Ishikawa (cell line): ENCODE measurements around the gene OLFML1.

Source experiments
- CEBPB ChIP-seq: IDR thresholded peaks from 2 replicates; pipeline ENCODE4 v1.6.1; 2012
- CREB1 ChIP-seq: IDR thresholded peaks from 2 replicates; pipeline ENCODE4 v1.6.1; 2012; ENCODE audit warnings: low read depth
- EGR1 ChIP-seq: IDR thresholded peaks from 2 replicates; pipeline ENCODE4 v1.6.1; 2012
- EP300 ChIP-seq: IDR thresholded peaks from 2 replicates; pipeline ENCODE4 v1.6.1; 2012; ENCODE audit warnings: borderline replicate concordance
- FOXM1 ChIP-seq: IDR thresholded peaks from 2 replicates; pipeline ENCODE4 v1.6.1; 2012; ENCODE audit warnings: low read depth, borderline replicate concordance
- MAX ChIP-seq: IDR thresholded peaks from 2 replicates; pipeline ENCODE4 v1.6.1; 2012
- NFIC ChIP-seq: IDR thresholded peaks from 2 replicates; pipeline ENCODE4 v1.6.1; 2012
- RAD21 ChIP-seq: IDR thresholded peaks from 2 replicates; pipeline ENCODE4 v1.6.1; 2012; ENCODE audit warnings: low read depth
- TAF1 ChIP-seq: IDR thresholded peaks from 2 replicates; pipeline ENCODE4 v1.6.1; 2012; ENCODE audit warnings: low read depth, mild to moderate bottlenecking
- TCF12 ChIP-seq: IDR thresholded peaks from 2 replicates; pipeline ENCODE4 v1.6.1; 2012; ENCODE audit warnings: low read depth
- TEAD4 ChIP-seq: IDR thresholded peaks from 2 replicates; pipeline ENCODE4 v1.6.1; 2012
- YY1 ChIP-seq: IDR thresholded peaks from 2 replicates; pipeline ENCODE4 v1.6.1; 2012; ENCODE audit warnings: low read depth
- ZBTB7A ChIP-seq: IDR thresholded peaks from 2 replicates; pipeline ENCODE4 v1.6.1; 2012; ENCODE audit warnings: low read depth
- TF ChIP-seq, protein P1 (sequence below): IDR thresholded peaks from 2 replicates; pipeline ENCODE4 v1.6.1; 2012
- TF ChIP-seq, protein P2 (sequence below): IDR thresholded peaks from 2 replicates; pipeline ENCODE4 v1.6.1; 2012; ENCODE audit warnings: low read depth, mild to moderate bottlenecking

OLFML1 gene

DNA sequence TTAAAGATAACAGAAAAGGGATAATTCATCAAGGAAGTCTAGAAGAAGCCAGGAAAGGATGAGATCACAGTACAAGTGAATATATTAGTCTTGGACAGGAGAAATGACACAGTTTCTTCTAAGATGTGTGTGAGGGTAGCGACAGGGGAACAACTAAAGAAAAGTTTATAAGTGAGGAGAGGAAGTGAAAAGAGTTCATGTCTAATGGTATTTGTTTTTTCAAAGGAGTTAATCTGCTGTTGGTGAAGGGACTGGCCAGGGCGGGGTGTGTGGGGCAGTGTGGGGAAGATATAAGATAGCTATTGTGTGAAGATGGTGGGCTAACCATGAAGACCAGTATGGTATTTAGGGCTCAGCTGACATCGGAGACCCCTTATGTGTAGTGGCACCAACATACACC is 20.9 kb downstream of the OLFML1 start:
- TF ChIP-seq CEBPB (no peak), TCF12 (no peak), CREB1 (no peak), EP300 (no peak), RAD21 (no peak), YY1 (no peak), NFIC (no peak), MAX (no peak), FOXM1 (no peak), EGR1 (no peak), ZBTB7A (no peak), TEAD4 (no peak), TAF1 (no peak)
- TF ChIP-seq, protein P1, sequence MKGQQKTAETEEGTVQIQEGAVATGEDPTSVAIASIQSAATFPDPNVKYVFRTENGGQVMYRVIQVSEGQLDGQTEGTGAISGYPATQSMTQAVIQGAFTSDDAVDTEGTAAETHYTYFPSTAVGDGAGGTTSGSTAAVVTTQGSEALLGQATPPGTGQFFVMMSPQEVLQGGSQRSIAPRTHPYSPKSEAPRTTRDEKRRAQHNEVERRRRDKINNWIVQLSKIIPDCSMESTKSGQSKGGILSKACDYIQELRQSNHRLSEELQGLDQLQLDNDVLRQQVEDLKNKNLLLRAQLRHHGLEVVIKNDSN: no peak
- TF ChIP-seq, protein P2, sequence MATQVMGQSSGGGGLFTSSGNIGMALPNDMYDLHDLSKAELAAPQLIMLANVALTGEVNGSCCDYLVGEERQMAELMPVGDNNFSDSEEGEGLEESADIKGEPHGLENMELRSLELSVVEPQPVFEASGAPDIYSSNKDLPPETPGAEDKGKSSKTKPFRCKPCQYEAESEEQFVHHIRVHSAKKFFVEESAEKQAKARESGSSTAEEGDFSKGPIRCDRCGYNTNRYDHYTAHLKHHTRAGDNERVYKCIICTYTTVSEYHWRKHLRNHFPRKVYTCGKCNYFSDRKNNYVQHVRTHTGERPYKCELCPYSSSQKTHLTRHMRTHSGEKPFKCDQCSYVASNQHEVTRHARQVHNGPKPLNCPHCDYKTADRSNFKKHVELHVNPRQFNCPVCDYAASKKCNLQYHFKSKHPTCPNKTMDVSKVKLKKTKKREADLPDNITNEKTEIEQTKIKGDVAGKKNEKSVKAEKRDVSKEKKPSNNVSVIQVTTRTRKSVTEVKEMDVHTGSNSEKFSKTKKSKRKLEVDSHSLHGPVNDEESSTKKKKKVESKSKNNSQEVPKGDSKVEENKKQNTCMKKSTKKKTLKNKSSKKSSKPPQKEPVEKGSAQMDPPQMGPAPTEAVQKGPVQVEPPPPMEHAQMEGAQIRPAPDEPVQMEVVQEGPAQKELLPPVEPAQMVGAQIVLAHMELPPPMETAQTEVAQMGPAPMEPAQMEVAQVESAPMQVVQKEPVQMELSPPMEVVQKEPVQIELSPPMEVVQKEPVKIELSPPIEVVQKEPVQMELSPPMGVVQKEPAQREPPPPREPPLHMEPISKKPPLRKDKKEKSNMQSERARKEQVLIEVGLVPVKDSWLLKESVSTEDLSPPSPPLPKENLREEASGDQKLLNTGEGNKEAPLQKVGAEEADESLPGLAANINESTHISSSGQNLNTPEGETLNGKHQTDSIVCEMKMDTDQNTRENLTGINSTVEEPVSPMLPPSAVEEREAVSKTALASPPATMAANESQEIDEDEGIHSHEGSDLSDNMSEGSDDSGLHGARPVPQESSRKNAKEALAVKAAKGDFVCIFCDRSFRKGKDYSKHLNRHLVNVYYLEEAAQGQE: no peak

- no peak for TF ChIP-seq YY1
- no peak for TF ChIP-seq RAD21
- TF ChIP-seq EGR1: no peak
- TF ChIP-seq TCF12: no peak
- TF ChIP-seq TEAD4: no peak
These were observed 22.8 kb downstream of the OLFML1 start for GRCh38 chr11:7508087-7508486.

DNA sequence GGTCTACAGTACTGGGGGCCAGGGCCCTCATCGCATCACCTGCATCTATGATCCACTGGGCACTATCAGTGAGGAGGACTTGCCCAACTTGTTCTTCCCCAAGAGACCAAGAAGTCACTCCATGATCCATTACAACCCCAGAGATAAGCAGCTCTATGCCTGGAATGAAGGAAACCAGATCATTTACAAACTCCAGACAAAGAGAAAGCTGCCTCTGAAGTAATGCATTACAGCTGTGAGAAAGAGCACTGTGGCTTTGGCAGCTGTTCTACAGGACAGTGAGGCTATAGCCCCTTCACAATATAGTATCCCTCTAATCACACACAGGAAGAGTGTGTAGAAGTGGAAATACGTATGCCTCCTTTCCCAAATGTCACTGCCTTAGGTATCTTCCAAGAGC is 24.7 kb downstream of the OLFML1 start:
- TF ChIP-seq EP300: no peak
- no peak for TF ChIP-seq YY1
- TF ChIP-seq TCF12: no peak

DNA sequence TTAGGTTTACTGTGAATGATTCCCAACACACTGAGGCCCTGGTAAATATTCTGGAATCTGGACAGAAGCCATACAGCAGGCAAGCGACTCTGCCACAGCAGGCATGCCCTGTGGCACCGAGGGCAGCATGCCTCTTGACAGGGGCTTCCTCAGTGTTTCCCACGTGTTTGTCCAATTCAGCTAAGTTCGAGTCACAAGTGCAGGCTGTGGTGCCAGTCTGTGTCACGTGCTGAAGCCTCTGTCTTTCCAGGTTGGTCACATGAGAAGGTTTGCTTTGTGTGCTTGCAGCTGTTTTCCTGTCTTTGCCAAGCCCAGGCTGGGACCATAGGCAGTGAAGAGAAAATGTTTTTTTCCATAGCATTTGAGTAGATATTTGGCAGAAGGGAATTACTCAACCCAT is 26.1 kb downstream of the OLFML1 start:
- TF ChIP-seq, protein P1: peak; percentile 47; the same call in 1 of the 2 replicates
- no peak for TF ChIP-seq RAD21

GRCh38 chr11:7512525-7513233 is 27.4 kb downstream of the OLFML1 start:
- TF ChIP-seq, protein P1: no peak
- TF ChIP-seq EP300 (no peak), CREB1 (no peak)

- peak; percentile 59 for TF ChIP-seq RAD21
- no peak for TF ChIP-seq CREB1
- TF ChIP-seq, protein P2: no peak
- TF ChIP-seq EGR1: 0 out of 2 replicates have a peak, but pooled peaks have one; percentile 15
- no peak for TF ChIP-seq FOXM1
- no peak for TF ChIP-seq YY1
- TF ChIP-seq, protein P1: peak; percentile 94
- no peak for TF ChIP-seq CEBPB
- 0 out of 2 replicates have a peak, but pooled peaks have one; percentile 30 for TF ChIP-seq TAF1
These were observed 28.2 kb downstream of the OLFML1 start, which contains the start of gene PPFIBP2 for GRCh38 chr11:7513234-7514098. TSS of gene PPFIBP2 (plus strand) at chr11:7513999. CDS start at chr11:7549476, 35,477 bp downstream.
